ENCODE data around the gene ATAD3C.

DNA sequence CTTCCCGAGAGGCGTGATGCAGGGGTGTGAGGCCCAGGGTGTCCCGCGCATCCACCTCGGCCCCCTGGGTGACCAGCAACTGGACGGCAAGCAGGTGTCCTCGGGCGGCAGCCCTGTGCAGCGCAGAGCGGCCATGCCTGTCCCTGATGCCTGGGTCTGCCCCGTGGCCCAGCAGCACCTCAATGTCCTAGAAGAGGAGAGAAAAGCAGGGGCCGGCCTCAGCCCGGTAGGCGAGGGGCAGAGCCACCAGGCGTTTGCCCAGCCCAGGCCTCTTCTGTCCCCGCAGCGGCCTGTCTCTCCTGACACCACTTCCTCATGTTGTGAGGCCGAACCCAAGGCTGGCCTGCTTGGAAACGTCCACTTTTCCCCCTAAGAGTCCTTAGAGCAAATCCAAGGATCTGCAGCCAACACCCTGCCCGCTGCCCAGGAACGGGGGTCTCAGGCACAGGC lies 30.1 kb upstream of the ATAD3C start:
- TF ChIP-seq, protein P1, sequence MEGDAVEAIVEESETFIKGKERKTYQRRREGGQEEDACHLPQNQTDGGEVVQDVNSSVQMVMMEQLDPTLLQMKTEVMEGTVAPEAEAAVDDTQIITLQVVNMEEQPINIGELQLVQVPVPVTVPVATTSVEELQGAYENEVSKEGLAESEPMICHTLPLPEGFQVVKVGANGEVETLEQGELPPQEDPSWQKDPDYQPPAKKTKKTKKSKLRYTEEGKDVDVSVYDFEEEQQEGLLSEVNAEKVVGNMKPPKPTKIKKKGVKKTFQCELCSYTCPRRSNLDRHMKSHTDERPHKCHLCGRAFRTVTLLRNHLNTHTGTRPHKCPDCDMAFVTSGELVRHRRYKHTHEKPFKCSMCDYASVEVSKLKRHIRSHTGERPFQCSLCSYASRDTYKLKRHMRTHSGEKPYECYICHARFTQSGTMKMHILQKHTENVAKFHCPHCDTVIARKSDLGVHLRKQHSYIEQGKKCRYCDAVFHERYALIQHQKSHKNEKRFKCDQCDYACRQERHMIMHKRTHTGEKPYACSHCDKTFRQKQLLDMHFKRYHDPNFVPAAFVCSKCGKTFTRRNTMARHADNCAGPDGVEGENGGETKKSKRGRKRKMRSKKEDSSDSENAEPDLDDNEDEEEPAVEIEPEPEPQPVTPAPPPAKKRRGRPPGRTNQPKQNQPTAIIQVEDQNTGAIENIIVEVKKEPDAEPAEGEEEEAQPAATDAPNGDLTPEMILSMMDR (IDR thresholded peaks at IDR 0.05 in 2 of 3, conservative IDR thresholded peaks at IDR 0.05 in 1 of 3; ENCODE audit: control insufficient read depth in 2 of 3, extremely low read depth in 1 of 3, insufficient read depth in 1 of 3, low read depth in 3 of 3, low read length in 3 of 3), result no peak
- TF ChIP-seq, protein P2, sequence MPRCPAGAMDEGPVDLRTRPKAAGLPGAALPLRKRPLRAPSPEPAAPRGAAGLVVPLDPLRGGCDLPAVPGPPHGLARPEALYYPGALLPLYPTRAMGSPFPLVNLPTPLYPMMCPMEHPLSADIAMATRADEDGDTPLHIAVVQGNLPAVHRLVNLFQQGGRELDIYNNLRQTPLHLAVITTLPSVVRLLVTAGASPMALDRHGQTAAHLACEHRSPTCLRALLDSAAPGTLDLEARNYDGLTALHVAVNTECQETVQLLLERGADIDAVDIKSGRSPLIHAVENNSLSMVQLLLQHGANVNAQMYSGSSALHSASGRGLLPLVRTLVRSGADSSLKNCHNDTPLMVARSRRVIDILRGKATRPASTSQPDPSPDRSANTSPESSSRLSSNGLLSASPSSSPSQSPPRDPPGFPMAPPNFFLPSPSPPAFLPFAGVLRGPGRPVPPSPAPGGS (IDR thresholded peaks at IDR 0.05; ENCODE audit: borderline replicate concordance, insufficient read depth, low read depth, low read length, poor library complexity, severe bottlenecking), result no peak
- TF ChIP-seq CREB1 (IDR thresholded peaks at IDR 0.05; ENCODE audit: low read depth) (no peak), ZZZ3 (IDR thresholded peaks at IDR 0.05; ENCODE audit: control insufficient read depth, insufficient read length, low read depth) (no peak), SRF (IDR thresholded peaks at IDR 0.05; ENCODE audit: low read depth in 2 of 2, low read length in 2 of 2) (no peak), ZNF24 (IDR thresholded peaks at IDR 0.05) (no peak), TCF12 (IDR thresholded peaks at IDR 0.05; ENCODE audit: low read depth, low read length) (no peak), CHD2 (IDR thresholded peaks at IDR 0.05; ENCODE audit: borderline replicate concordance, low read depth, low read length) (no peak), BHLHE40 (IDR thresholded peaks at IDR 0.05; ENCODE audit: borderline replicate concordance in 1 of 2, low read depth in 2 of 2, low read length in 1 of 2) (no peak)

All from GM12878 (cell line).